ENCODE results near the gene PRKCA.

The PRKCA gene

GRCh38 chr17:66667090-66667489 lies 364.7 kb downstream of the PRKCA start:
- Histone ChIP-seq H3F3A (ENCODE audit: low read depth) (no peaks in the 10 kb centered on the region), H3K4me2 (ENCODE audit: low read depth, low read length, poor library complexity, severe bottlenecking) (peak overlapping the region; percentile 10), H3K4me3 (ENCODE audit: low read length, poor library complexity, severe bottlenecking) (no peak overlapping the region)

DNA sequence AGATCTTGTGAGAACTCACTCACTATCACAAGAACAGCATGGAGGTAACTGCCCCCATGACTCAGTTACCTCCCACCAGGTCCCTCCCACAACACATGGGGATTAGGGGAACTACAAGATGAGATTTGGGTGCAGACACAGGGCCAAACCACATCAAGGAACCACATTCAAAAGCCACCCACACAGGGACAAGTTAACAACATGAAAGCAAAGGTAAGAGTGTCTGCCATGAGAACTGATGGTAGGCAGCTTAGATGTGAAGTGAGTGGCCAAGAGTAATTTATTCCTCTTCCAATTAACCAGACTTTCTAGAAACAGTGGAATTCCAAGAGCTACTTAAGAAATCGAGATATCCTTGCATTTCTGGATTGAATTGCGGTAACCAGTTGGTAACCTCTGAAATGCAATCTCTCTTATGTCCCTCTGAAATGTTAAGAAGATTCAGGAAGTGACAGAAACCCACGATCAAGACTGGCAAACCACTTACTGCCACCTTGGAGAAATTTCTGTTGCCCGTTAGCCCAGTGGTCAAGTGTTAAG lies 365.1 kb downstream of the PRKCA start:
- H2AFZ ChIP-seq (ENCODE audit: low read length): no peak overlapping the region
- H4K20me1 ChIP-seq (ENCODE audit: insufficient read depth, low read length, poor library complexity, severe bottlenecking): no peaks in the 10 kb centered on the region
- H3K4me2 ChIP-seq (ENCODE audit: low read depth, low read length, poor library complexity, severe bottlenecking): peak overlapping the region; percentile 10
- no peaks in the 10 kb centered on the region for H3F3A ChIP-seq (ENCODE audit: low read depth)
- TF ChIP-seq CTCF (conservative IDR thresholded peaks at IDR 0.05; ENCODE audit: low read length) (no peak), EZH2phosphoT487 (IDR thresholded peaks at IDR 0.05; ENCODE audit: borderline replicate concordance) (no peak)
- no peaks in the 10 kb centered on the region for H3K36me3 ChIP-seq (ENCODE audit: insufficient read depth, low read length)
- H3K27me3 ChIP-seq (ENCODE audit: insufficient read depth, low read length, poor library complexity, severe bottlenecking): no peaks in the 10 kb centered on the region
- H3K79me2 ChIP-seq (ENCODE audit: insufficient read depth, low read length): no peaks in the 10 kb centered on the region
- no peak overlapping the region for H3K9ac ChIP-seq (ENCODE audit: low read depth, low read length, poor library complexity, severe bottlenecking)
- H3K4me3 ChIP-seq (ENCODE audit: low read length, poor library complexity, severe bottlenecking): no peak overlapping the region
- no peaks in the 10 kb centered on the region for H3K9me3 ChIP-seq (ENCODE audit: insufficient read depth, low read depth, low read length)
- H3K4me1 ChIP-seq (ENCODE audit: insufficient read depth, low read length, poor library complexity, severe bottlenecking): peaks cover 9% of the 10 kb centered on the region
- H3K9me2 ChIP-seq (replicated peaks; ENCODE audit: low read depth, low read length): no peaks in the 10 kb centered on the region

More at GRCh38 chr17:66667090-66667489, 364.7 kb downstream of the PRKCA start:
- H2AFZ ChIP-seq (ENCODE audit: low read length): no peak overlapping the region
- H3K9ac ChIP-seq (ENCODE audit: low read depth, low read length, poor library complexity, severe bottlenecking): no peak overlapping the region
- no peaks in the 10 kb centered on the region for H3K79me2 ChIP-seq (ENCODE audit: insufficient read depth, low read length)
- H3K4me1 ChIP-seq (ENCODE audit: insufficient read depth, low read length, poor library complexity, severe bottlenecking): peaks cover 9% of the 10 kb centered on the region
- H3K27me3 ChIP-seq (ENCODE audit: insufficient read depth, low read length, poor library complexity, severe bottlenecking): no peaks in the 10 kb centered on the region
- TF ChIP-seq CTCF (conservative IDR thresholded peaks at IDR 0.05; ENCODE audit: low read length) (no peak), EZH2phosphoT487 (IDR thresholded peaks at IDR 0.05; ENCODE audit: borderline replicate concordance) (no peak)
- H3K36me3 ChIP-seq (ENCODE audit: insufficient read depth, low read length): no peaks in the 10 kb centered on the region
- no peaks in the 10 kb centered on the region for H3K9me2 ChIP-seq (replicated peaks; ENCODE audit: low read depth, low read length)
- no peaks in the 10 kb centered on the region for H4K20me1 ChIP-seq (ENCODE audit: insufficient read depth, low read length, poor library complexity, severe bottlenecking)
- H3K9me3 ChIP-seq (ENCODE audit: insufficient read depth, low read depth, low read length): no peaks in the 10 kb centered on the region

DNA sequence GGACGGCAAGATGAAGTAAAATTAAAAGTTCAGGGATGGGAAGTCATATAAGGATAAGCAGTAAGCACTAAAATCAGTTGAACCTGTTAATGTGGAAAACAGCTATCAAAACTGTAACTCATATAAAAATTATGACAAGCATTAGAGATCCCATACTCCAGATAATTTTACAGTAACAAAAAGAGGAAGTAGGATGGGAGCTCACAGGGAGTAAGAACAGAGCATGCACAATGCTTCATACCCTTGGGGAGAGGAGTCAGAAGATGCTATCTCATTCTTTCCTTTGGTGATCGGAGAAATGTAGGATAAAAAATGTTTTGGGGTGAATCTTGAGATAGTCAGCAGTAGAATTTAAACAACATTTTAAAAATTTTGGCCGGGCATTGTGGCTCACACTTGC lies 367.8 kb downstream of the PRKCA start:
- no peaks in the 10 kb centered on the region for H3K9me2 ChIP-seq (replicated peaks; ENCODE audit: low read depth, low read length)
- no peaks in the 10 kb centered on the region for H3K79me2 ChIP-seq (ENCODE audit: insufficient read depth, low read length)
- no peak overlapping the region for H3K4me2 ChIP-seq (ENCODE audit: low read depth, low read length, poor library complexity, severe bottlenecking)

More for the DNA sequence above, 367.8 kb downstream of the PRKCA start:
- no peaks in the 10 kb centered on the region for H3K36me3 ChIP-seq (ENCODE audit: insufficient read depth, low read length)
- H3F3A ChIP-seq (ENCODE audit: low read depth): no peaks in the 10 kb centered on the region
- H3K27me3 ChIP-seq (ENCODE audit: insufficient read depth, low read length, poor library complexity, severe bottlenecking): no peaks in the 10 kb centered on the region
- no peak overlapping the region for H2AFZ ChIP-seq (ENCODE audit: low read length)
- H3K4me3 ChIP-seq (ENCODE audit: low read length, poor library complexity, severe bottlenecking): no peak overlapping the region
- H4K20me1 ChIP-seq (ENCODE audit: insufficient read depth, low read length, poor library complexity, severe bottlenecking): no peaks in the 10 kb centered on the region
- H3K9me3 ChIP-seq (ENCODE audit: insufficient read depth, low read depth, low read length): no peaks in the 10 kb centered on the region
- H3K9ac ChIP-seq (ENCODE audit: low read depth, low read length, poor library complexity, severe bottlenecking): no peak overlapping the region
- H3K4me1 ChIP-seq (ENCODE audit: insufficient read depth, low read length, poor library complexity, severe bottlenecking): peaks cover 9% of the 10 kb centered on the region
- no peak for TF ChIP-seq CTCF (conservative IDR thresholded peaks at IDR 0.05; ENCODE audit: low read length)
- TF ChIP-seq EZH2phosphoT487 (IDR thresholded peaks at IDR 0.05; ENCODE audit: borderline replicate concordance): no peak
